ENCODE measurements around the gene EPS8L3. TPM values are rescaled to one million over a fixed set of nuclear protein-coding genes. Genes with fewer than 3 reads are reported as not detected.

Gene EPS8L3
- total and polyA plus RNA-seq, 2 of the 4 experiments (the other 2 are of a cell fraction), result not detected

- no peaks in the 10 kb centered on the region for H4K20me1 ChIP-seq (ENCODE audit: insufficient read depth, low read length)
- dilution Hi-C loops (cut with HindIII; ENCODE audit: low sequenced_read_pairs, unreplicated experiment) (no loop called here), intact Hi-C loops (cut with micrococcal nuclease) (no loop called here), in situ Hi-C loops (cut with MboI; ENCODE audit: low sequenced_read_pairs) (no loop called here)
- 76% methylated on average over 4 of the region's 13 CpGs; no CpG with 5 or more reads in 1 of the 2 experiments for WGBS, 2 experiments (ENCODE audit: extremely low coverage in 2 of 2, insufficient read length in 1 of 2)
- peaks cover 20% of the 10 kb centered on the region for H3K4me1 ChIP-seq (ENCODE audit: control insufficient read depth, insufficient read depth, low read length)
- H3K4me3 ChIP-seq (ENCODE audit: insufficient read depth, low read depth, low read length), result no peak overlapping the region
- no peak overlapping the region for H3K27ac ChIP-seq (ENCODE audit: insufficient read depth, low read length)
- no peaks in the 10 kb centered on the region for H3K36me3 ChIP-seq (ENCODE audit: control insufficient read depth, insufficient read depth, low read length)
- POLR2A ChIA-PET (ENCODE audit: unreplicated experiment), result no interaction called here
- TF ChIP-seq MAFK (IDR thresholded peaks at IDR 0.05; ENCODE audit: low read depth, low read length) (no peak), MXI1 (IDR thresholded peaks at IDR 0.05; ENCODE audit: borderline replicate concordance, low read depth, low read length) (no peak), MAZ (IDR thresholded peaks at IDR 0.05; ENCODE audit: borderline replicate concordance, low read depth, low read length) (no peak), CEBPB (IDR thresholded peaks at IDR 0.05; ENCODE audit: low read depth, low read length) (no peak), RFX5 (IDR thresholded peaks at IDR 0.05; ENCODE audit: low read depth, low read length) (no peak), USF2 (IDR thresholded peaks at IDR 0.05; ENCODE audit: low read depth, low read length) (no peak), BHLHE40 (IDR thresholded peaks at IDR 0.05; ENCODE audit: low read depth, low read length) (no peak), RCOR1 (IDR thresholded peaks at IDR 0.05; ENCODE audit: insufficient replicate concordance, low read length) (no peak), POLR2A (IDR thresholded peaks at IDR 0.05; ENCODE audit: low read depth, low read length) (no peak), CTCF (conservative IDR thresholded peaks at IDR 0.05; ENCODE audit: low read depth, low read length) (no peak), CHD1 (IDR thresholded peaks at IDR 0.05; ENCODE audit: low read depth, low read length) (no peak), FOS (IDR thresholded peaks at IDR 0.05; ENCODE audit: low read depth, low read length) (no peak)
- H3K27me3 ChIP-seq (ENCODE audit: control insufficient read depth, insufficient read depth, low read length), result no peaks in the 10 kb centered on the region
- H3K56ac ChIP-seq (ENCODE audit: extremely low read depth, insufficient read depth, low read length), result no peak overlapping the region
- no peak overlapping the region for H2BK5ac ChIP-seq (ENCODE audit: low read depth, low read length, poor library complexity, severe bottlenecking)
- no peak overlapping the region for H3K18ac ChIP-seq (ENCODE audit: low read depth, low read length)
- H2AFZ ChIP-seq (replicated peaks; ENCODE audit: low read length, poor library complexity), result no peak overlapping the region
- H3K4me2 ChIP-seq (ENCODE audit: low read depth, low read length), result no peak overlapping the region
- H3K79me1 ChIP-seq (ENCODE audit: low read depth in 1 of 2, low read length in 2 of 2), result no peaks in the 10 kb centered on the region
- CTCF ChIA-PET, result no interaction called here
- H2AK9ac ChIP-seq (replicated peaks; ENCODE audit: low read depth, low read length, poor library complexity), result peak overlapping the region; percentile 46
- no peaks in the 10 kb centered on the region for H3K9me3 ChIP-seq (ENCODE audit: control insufficient read depth, insufficient read depth, low read length)
- H2BK20ac ChIP-seq (ENCODE audit: low read depth, low read length), result no peak overlapping the region
- no peak overlapping the region for H2BK120ac ChIP-seq (ENCODE audit: low read depth, low read length)
- H4K8ac ChIP-seq (ENCODE audit: low read depth in 2 of 2, low read length in 2 of 2), result no peak overlapping the region
- peak overlapping the region; percentile 35; the same call in 2 of the 3 replicates for H2BK15ac ChIP-seq (ENCODE audit: low read depth, low read length)
- no peak overlapping the region for H3K14ac ChIP-seq (replicated peaks; ENCODE audit: low read depth, low read length)
- H4K5ac ChIP-seq (ENCODE audit: low read depth, low read length), result no peak overlapping the region
- no peak overlapping the region; the same call in 1 of the 2 replicates for H2AK5ac ChIP-seq (ENCODE audit: low read depth, low read length)
- H3K23ac ChIP-seq (ENCODE audit: low read depth, low read length), result no peak overlapping the region
- peaks cover 28% of the 10 kb centered on the region for H3K9me1 ChIP-seq (ENCODE audit: insufficient read depth, low read length)
- no peak overlapping the region for H3K9ac ChIP-seq (ENCODE audit: low read depth, low read length)
- BruUV-seq (replicated peaks), result no TSS peak
- DNase-seq (no peak), ATAC-seq (ENCODE audit: low read depth) (no peak)
- peak overlapping the region; percentile 15; the same call in 1 of the 2 replicates for H4K91ac ChIP-seq (ENCODE audit: insufficient read depth, low read depth, low read length)
- H3K4ac ChIP-seq (ENCODE audit: low read depth, low read length), result no peak overlapping the region
Observed at GRCh38 chr1:109765896-109766615, 2.3 kb upstream of the EPS8L3 start.

All from IMR-90 (cell line).